Transverse colon (tissue), 4 donors: Measurements from ENCODE around the gene PTH1R. TPM values are rescaled to one million over a fixed set of nuclear protein-coding genes. Genes with fewer than 3 reads are reported as not detected.

Experiments
- DNase-seq: peaks from one replicate; pipeline ENCODE4 v3.0.0-alpha.2; 2019
- H3K27ac ChIP-seq, 4 donors: fragments of 200-600 bp; sonication (generic); 2 replicates each; pipeline ENCODE4 v1.5.1; 2016 to 2018; ENCODE audit warnings: inconsistent platforms in 4 of 4
- H3K27me3 ChIP-seq: fragments of 200-600 bp; sonication (generic); 2 replicates; pipeline ENCODE4 v1.5.1; 2017; ENCODE audit warnings: inconsistent platforms
- H3K36me3 ChIP-seq, 4 donors: fragments of 200-600 bp; sonication (generic); 2 replicates each; pipeline ENCODE4 v1.5.1; 2017 to 2019; ENCODE audit warnings: inconsistent platforms in 4 of 4
- H3K4me1 ChIP-seq, 4 donors: fragments of 200-600 bp; sonication (generic); 2 replicates each; pipeline ENCODE4 v1.5.1; 2017 to 2020; ENCODE audit warnings: inconsistent platforms in 4 of 4
- H3K4me3 ChIP-seq, 4 donors: fragments of 200-600 bp; sonication (generic); 1 replicate in 1 of 4; 2 replicates in 3 of 4; pipeline versions ENCODE4 v1.5.1 to v1.6.1; 2017 to 2019; ENCODE audit warnings: inconsistent platforms in 4 of 4
- H3K9me3 ChIP-seq, 2 donors: fragments of 200-600 bp; sonication (generic); 2 replicates each; pipeline ENCODE4 v1.5.1; 2017 to 2019; ENCODE audit warnings: inconsistent platforms in 2 of 2
- CTCF ChIP-seq, 5 experiments: fragments of 200-600 bp in 3 of 5; fragments of 450-650 bp in 2 of 5; sonication (generic) in 3 of 5; IDR thresholded peaks; 1 replicate in 2 of 5; 2 replicates in 3 of 5; pipeline ENCODE4 v1.5.1; 2016 to 2017; ENCODE audit warnings: antibody characterized with exemption in 5 of 5, inconsistent platforms in 3 of 5, mild to moderate bottlenecking in 2 of 5, moderate library complexity in 1 of 5
- EP300 ChIP-seq: sonication (generic); formaldehyde crosslinking; IDR thresholded peaks from one replicate; pipeline ENCODE4 v1.6.1; 2017; ENCODE audit warnings: antibody characterized with exemption, low read depth
- POLR2A ChIP-seq: fragments of 450-650 bp; IDR thresholded peaks from one replicate; pipeline ENCODE4 v1.6.1; 2016; ENCODE audit warnings: antibody characterized with exemption, mild to moderate bottlenecking, moderate library complexity
- POLR2AphosphoS5 ChIP-seq, 3 donors: sonication (generic); formaldehyde crosslinking; IDR thresholded peaks; one replicate each; pipeline ENCODE4 v1.6.1; 2016; ENCODE audit warnings: antibody characterized with exemption in 3 of 3
- WGBS, 2 donors: methylation state at CpG; one replicate each; pipeline ENCODE4 v1.1.5; 2018; ENCODE audit warnings: low coverage in 1 of 2; 5-methylcytosine and 5-hydroxymethylcytosine counted together
- in situ Hi-C, 4 donors: fragments of 200-750 bp; cut with MboI; loops; one replicate each; pipeline versions ENCODE4 v1.15.0 to v1.15.1; 2017; ENCODE audit warnings: low sequenced_read_pairs in 3 of 4, low pct_ligation_motif_present in 1 of 4, low pct_unique_long_range_greater_than_20kb in 1 of 4
- intact Hi-C: fragments of 100-400 bp; cut with DNase I; formaldehyde crosslinking; loops from one replicate; pipeline ENCODE4 v1.15.1; 2023; ENCODE audit warnings: low total_unique reads
- total RNA-seq, 4 donors: library from RNA; depleted of rRNA; stranded (reverse); fragments of >200 nt; gene quantifications; one replicate each; pipeline ENCODE4 v1.1.0, GENCODE V29; 2016

PTH1R gene
- total RNA-seq, 4 donors from 2014 or later: 0.60 to 2.5 (median 1.4) TPM; not detected in 1

GRCh38 chr3:46943237-46944187 lies 66.0 kb downstream of the PTH1R start:
- Histone ChIP-seq H3K9me3 (no peaks in the 10 kb centered on the region), H3K27me3 (no peaks in the 10 kb centered on the region), H3K4me3 (peak overlapping the region in 2 of 4 donors; percentile 7 to 16), H3K4me1 (peaks cover 56 to 83% (median 75%) of the 10 kb centered on the region in 4 donors), H3K27ac (peak overlapping the region; percentile 74 to 87 (median 84)), H3K36me3 (peaks cover 0 to 13% (median 6%) of the 10 kb centered on the region in 4 donors)
- WGBS, 2 donors: 59% methylated on average over 12 of the region's 12 CpGs; no CpG with 5 or more reads in 1 of the 2 donors
- peak; percentile 69 for DNase-seq
- in situ Hi-C loops: no loop called here
- TF ChIP-seq CTCF (IDR thresholded peaks at IDR 0.05) (no peak), POLR2AphosphoS5 (IDR thresholded peaks at IDR 0.05) (peak in 1 of 3 donors; percentile 11), POLR2A (no peak), EP300 (no peak)
- intact Hi-C loops: no loop called here

GRCh38 chr3:46944191-46944590 lies 66.7 kb downstream of the PTH1R start:
- no peaks in the 10 kb centered on the region for H3K9me3 ChIP-seq
- no peak for DNase-seq
- in situ Hi-C loops (no loop called here), intact Hi-C loops (no loop called here)
- H3K27me3 ChIP-seq: no peaks in the 10 kb centered on the region
- peak overlapping the region; percentile 74 to 87 (median 84) for H3K27ac ChIP-seq
- peaks cover 0 to 13% (median 6%) of the 10 kb centered on the region in 4 donors for H3K36me3 ChIP-seq
- TF ChIP-seq CTCF (IDR thresholded peaks at IDR 0.05) (no peak), POLR2AphosphoS5 (IDR thresholded peaks at IDR 0.05) (no peak), POLR2A (no peak), EP300 (no peak)
- WGBS, 2 donors: 86% methylated on average over 1 to 8 of the region's 8 CpGs
- H3K4me3 ChIP-seq: no peak overlapping the region
- peaks cover 63 to 83% (median 79%) of the 10 kb centered on the region in 4 donors for H3K4me1 ChIP-seq

- 82 to 100% methylated on average over 1 to 6 of the region's 6 CpGs for WGBS, 2 donors
- no peak for DNase-seq
- Histone ChIP-seq H3K27me3 (no peaks in the 10 kb centered on the region), H3K27ac (peak overlapping the region; percentile 84 to 92 (median 88)), H3K4me1 (peaks cover 81 to 97% (median 88%) of the 10 kb centered on the region in 4 donors), H3K9me3 (no peaks in the 10 kb centered on the region), H3K36me3 (no peaks in the 10 kb centered on the region), H3K4me3 (no peak overlapping the region)
- intact Hi-C loops (no loop called here), in situ Hi-C loops (no loop called here)
- TF ChIP-seq EP300 (no peak), POLR2AphosphoS5 (IDR thresholded peaks at IDR 0.05) (no peak), CTCF (IDR thresholded peaks at IDR 0.05) (no peak), POLR2A (no peak)
These were observed 68.9 kb downstream of the PTH1R start for GRCh38 chr3:46946416-46946815.

GRCh38 chr3:46946856-46947545 lies 69.5 kb downstream of the PTH1R start:
- in situ Hi-C loops: no loop called here
- Histone ChIP-seq H3K4me3 (peak overlapping the region in 1 of 4 donors; percentile 1), H3K4me1 (peaks cover 81 to 93% (median 84%) of the 10 kb centered on the region in 4 donors), H3K36me3 (no peaks in the 10 kb centered on the region), H3K9me3 (no peaks in the 10 kb centered on the region), H3K27me3 (no peaks in the 10 kb centered on the region), H3K27ac (peak overlapping the region; percentile 84 to 92 (median 88))
- intact Hi-C loops: no loop called here
- peak; percentile 67 for DNase-seq
- 40 to 50% methylated on average over 2 to 7 of the region's 7 CpGs for WGBS, 2 donors
- TF ChIP-seq EP300 (no peak), POLR2AphosphoS5 (IDR thresholded peaks at IDR 0.05) (no peak), POLR2A (no peak), CTCF (IDR thresholded peaks at IDR 0.05) (no peak)
